GM23338 (cell line): ENCODE data around the gene CACTIN. TPM values are rescaled to one million over a fixed set of nuclear protein-coding genes. Genes with fewer than 3 reads are reported as not detected.

ENCODE experiments used
- ATAC-seq: fragments of 200-7000 bp; cut with Tn5 transposase; 3 replicates; pipeline ENCODE4 v1.9.1; 2020
- DNase-seq: peaks from one replicate; pipeline ENCODE4 v3.0.0-alpha.2; 2015; ENCODE audit warnings: low spot score
- H2AFZ ChIP-seq: fragments of 200-600 bp; sonication (generic); 2 replicates; pipeline ENCODE4 v1.8.0; 2016; ENCODE audit warnings: antibody characterized with exemption, mild to moderate bottlenecking, moderate library complexity
- H3F3A ChIP-seq: fragments of 200-600 bp; sonication (generic); replicated peaks from 2 replicates; pipeline ENCODE4 v1.8.0; 2017; ENCODE audit warnings: antibody characterized with exemption, mixed run types, low read depth
- H3K27ac ChIP-seq: fragments of 200-600 bp; sonication (generic); 2 replicates; pipeline ENCODE4 v1.6.1; 2016; ENCODE audit warnings: low read depth
- H3K27me3 ChIP-seq: fragments of 200-600 bp; sonication (generic); 2 replicates; pipeline ENCODE4 v1.8.0; 2016; ENCODE audit warnings: mild to moderate bottlenecking, mixed run types, moderate library complexity; ENCODE audit not compliant: insufficient read depth
- H3K36me3 ChIP-seq: fragments of 200-600 bp; sonication (generic); 2 replicates; pipeline ENCODE4 v1.8.0; 2016; ENCODE audit warnings: mild to moderate bottlenecking; ENCODE audit not compliant: insufficient read depth
- H3K4me1 ChIP-seq: fragments of 200-600 bp; sonication (generic); 2 replicates; pipeline ENCODE4 v1.8.0; 2016; ENCODE audit warnings: mild to moderate bottlenecking, moderate library complexity; ENCODE audit not compliant: insufficient read depth
- H3K4me2 ChIP-seq: fragments of 200-600 bp; sonication (generic); 2 replicates; pipeline ENCODE4 v1.7.1; 2017; ENCODE audit warnings: mixed run types
- H3K4me3 ChIP-seq: fragments of 200-600 bp; sonication (generic); 2 replicates; pipeline ENCODE4 v1.6.1; 2016; ENCODE audit warnings: mixed run types
- H3K79me2 ChIP-seq: fragments of 200-600 bp; sonication (generic); replicated peaks from 2 replicates; pipeline ENCODE4 v1.8.0; 2017; ENCODE audit warnings: mild to moderate bottlenecking; ENCODE audit not compliant: insufficient read depth
- H3K9me2 ChIP-seq: fragments of 200-600 bp; sonication (generic); 2 replicates; pipeline ENCODE4 v1.8.0; 2017; ENCODE audit not compliant: insufficient read depth
- H4K20me1 ChIP-seq: fragments of 200-600 bp; sonication (generic); replicated peaks from 2 replicates; pipeline ENCODE4 v1.8.0; 2017; ENCODE audit warnings: mild to moderate bottlenecking; ENCODE audit not compliant: insufficient read depth
- H3K27ac Mint-ChIP-seq: 2 replicates; pipeline ENCODE4 v1.8.0; 2020; ENCODE audit warnings: inconsistent platforms, mild to moderate bottlenecking, moderate library complexity, mixed read lengths
- H3K27me3 Mint-ChIP-seq: 3 replicates; pipeline ENCODE4 v1.8.0; 2022; ENCODE audit warnings: low read depth, mild to moderate bottlenecking, moderate library complexity, mixed read lengths, inconsistent platforms; ENCODE audit not compliant: insufficient read depth, poor library complexity
- H3K36me3 Mint-ChIP-seq: 3 replicates; pipeline ENCODE4 v1.8.0; 2021; ENCODE audit warnings: low read depth, mild to moderate bottlenecking, inconsistent platforms, moderate library complexity, mixed read lengths
- H3K4me1 Mint-ChIP-seq: 3 replicates; pipeline ENCODE4 v1.8.0; 2020; ENCODE audit warnings: mild to moderate bottlenecking, inconsistent platforms, mixed read lengths
- H3K4me3 Mint-ChIP-seq: 3 replicates; pipeline ENCODE4 v1.8.0; 2021; ENCODE audit warnings: moderate library complexity, mild to moderate bottlenecking, inconsistent platforms, mixed read lengths
- H3K9me3 Mint-ChIP-seq: 3 replicates; pipeline ENCODE4 v1.8.0; 2020; ENCODE audit warnings: moderate library complexity, mild to moderate bottlenecking, inconsistent platforms, mixed read lengths
- CREB1 ChIP-seq: fragments of 250-450 bp; sonication (Bioruptor Pico); IDR thresholded peaks from 2 replicates; pipeline ENCODE4 v1.5.0; 2020; ENCODE audit warnings: low read depth, mild to moderate bottlenecking, moderate library complexity
- CTCF ChIP-seq, 2 experiments: fragments of 200-600 bp in 1 of 2; sonication (generic) in 1 of 2; conservative IDR thresholded peaks; 2 replicates each; pipeline versions ENCODE4 v1.5.1 to v1.6.1; 2016 to 2017; ENCODE audit warnings: antibody characterized with exemption in 2 of 2, low read depth in 2 of 2, mild to moderate bottlenecking in 2 of 2, moderate library complexity in 1 of 2
- ETS1 ChIP-seq: IDR thresholded peaks from 2 replicates; pipeline ENCODE4 v1.6.1; 2016; ENCODE audit warnings: antibody characterized with exemption
- EZH2 ChIP-seq: fragments of 200-600 bp; sonication (generic); IDR thresholded peaks from one replicate; pipeline ENCODE4 v1.8.0; 2017; ENCODE audit warnings: antibody characterized with exemption, mild to moderate bottlenecking, low read depth; ENCODE audit not compliant: unreplicated experiment
- EZH2phosphoT487 ChIP-seq: fragments of 200-600 bp; sonication (generic); IDR thresholded peaks from one replicate; pipeline ENCODE4 v1.8.1; 2018; ENCODE audit warnings: antibody characterized with exemption; ENCODE audit not compliant: unreplicated experiment
- JUNB ChIP-seq: IDR thresholded peaks from one replicate; pipeline ENCODE4 v1.6.1; 2016; ENCODE audit warnings: antibody characterized with exemption; ENCODE audit not compliant: unreplicated experiment
- NANOG ChIP-seq: IDR thresholded peaks from 2 replicates; pipeline ENCODE4 v1.6.1; 2016; ENCODE audit warnings: antibody characterized with exemption, borderline replicate concordance
- POLR2AphosphoS5 ChIP-seq: IDR thresholded peaks from 2 replicates; pipeline ENCODE4 v1.6.1; 2016; ENCODE audit warnings: antibody characterized with exemption, low read depth
- REST ChIP-seq: IDR thresholded peaks from one replicate; pipeline ENCODE4 v1.6.1; 2018; ENCODE audit warnings: antibody characterized with exemption; ENCODE audit not compliant: unreplicated experiment
- STAT1 ChIP-seq: IDR thresholded peaks from one replicate; pipeline ENCODE4 v1.6.1; 2016; ENCODE audit warnings: antibody characterized with exemption; ENCODE audit not compliant: unreplicated experiment
- ZNF114 ChIP-seq: fragments of 250-450 bp; sonication (Bioruptor Pico); IDR thresholded peaks from 2 replicates; pipeline ENCODE4 v1.5.0; 2020; ENCODE audit warnings: mild to moderate bottlenecking, moderate library complexity
- ZNF331 ChIP-seq: fragments of 250-450 bp; sonication (Bioruptor Pico); IDR thresholded peaks from 2 replicates; pipeline ENCODE4 v1.5.0; 2020; ENCODE audit warnings: low read depth, mild to moderate bottlenecking, moderate library complexity
- ZNF462 ChIP-seq: fragments of 250-450 bp; sonication (Bioruptor Pico); IDR thresholded peaks from 2 replicates; pipeline ENCODE4 v1.5.0; 2020; ENCODE audit warnings: mild to moderate bottlenecking, moderate library complexity
- polyA plus RNA-seq: library from polyadenylated mRNA; unstranded; fragments of >200 nt; fragmentation: Nextera tagmentation; extraction: Ambion mirVana; gene quantifications from 2 replicates; pipeline ENCODE4 v1.2.1, GENCODE V29; 2016
- total RNA-seq: library from RNA; depleted of rRNA; stranded (reverse); fragments of >200 nt; shearing (Covaris generic); gene quantifications from 2 replicates; pipeline ENCODE4 v1.2.3, GENCODE V29; 2014

Gene CACTIN
- total and polyA plus RNA-seq, 2 experiments from 2014 or later, result 14.3 to 47.4 TPM

GRCh38 chr19:3606174-3606689 is 20.4 kb downstream of the CACTIN start:
- H3K27me3 Mint-ChIP-seq, result peaks cover 10% of the 10 kb centered on the region
- TF ChIP-seq STAT1, result no peak
- TF ChIP-seq JUNB, result no peak
- no peak for TF ChIP-seq NANOG
- TF ChIP-seq REST, result no peak
- TF ChIP-seq POLR2AphosphoS5, result no peak
- no peak for TF ChIP-seq ZNF462 (CRISPR knock-in tag)
- TF ChIP-seq EZH2, result no peak
- TF ChIP-seq ZNF331 (CRISPR knock-in tag), result no peak
- no peak for TF ChIP-seq EZH2phosphoT487
- no peak for TF ChIP-seq ZNF114 (CRISPR knock-in tag)
- TF ChIP-seq ETS1, result no peak
- TF ChIP-seq CREB1, result no peak
- no peak for TF ChIP-seq CTCF (conservative IDR thresholded peaks at IDR 0.05; ENCODE audit: low read depth in 2 of 2)
- Histone ChIP-seq H3K4me3 (peak overlapping the region; percentile 64), H3K27me3 (peaks cover 11% of the 10 kb centered on the region), H3K27ac (no peak overlapping the region), H3F3A (peaks cover 4% of the 10 kb centered on the region; the same call in 1 of the 2 replicates), H3K4me2 (peak overlapping the region; percentile 95), H4K20me1 (no peaks in the 10 kb centered on the region), H3K79me2 (no peaks in the 10 kb centered on the region), H2AFZ (peak overlapping the region; percentile 80), H3K36me3 (no peaks in the 10 kb centered on the region), H3K4me1 (peaks cover 10% of the 10 kb centered on the region), H3K9me2 (no peaks in the 10 kb centered on the region)
- peaks cover 8% of the 10 kb centered on the region; the same call in 2 of the 3 replicates for H3K36me3 Mint-ChIP-seq
- no peak overlapping the region for H3K27ac Mint-ChIP-seq
- peak overlapping the region; percentile 56 for H3K4me3 Mint-ChIP-seq
- ATAC-seq (peak; percentile 58), DNase-seq (peak; percentile 65)
- no peaks in the 10 kb centered on the region for H3K9me3 Mint-ChIP-seq
- H3K4me1 Mint-ChIP-seq, result peaks cover 11% of the 10 kb centered on the region
